GM19324 (cell line): ENCODE results near the gene SIPA1.
"Not testable (repeated sequence)": the region's sequence is repeated elsewhere in the genome, so short reads cannot be mapped to it uniquely, and the experiment has no call there.

Experiments
- ATAC-seq: cut with Tn5 transposase; IDR thresholded peaks from one replicate; pipeline ENCODE4 v1.9.1; 2021; ENCODE audit warnings: mild to moderate bottlenecking, moderate library complexity; ENCODE audit not compliant: unreplicated experiment, low FRiP score

SIPA1 gene

DNA sequence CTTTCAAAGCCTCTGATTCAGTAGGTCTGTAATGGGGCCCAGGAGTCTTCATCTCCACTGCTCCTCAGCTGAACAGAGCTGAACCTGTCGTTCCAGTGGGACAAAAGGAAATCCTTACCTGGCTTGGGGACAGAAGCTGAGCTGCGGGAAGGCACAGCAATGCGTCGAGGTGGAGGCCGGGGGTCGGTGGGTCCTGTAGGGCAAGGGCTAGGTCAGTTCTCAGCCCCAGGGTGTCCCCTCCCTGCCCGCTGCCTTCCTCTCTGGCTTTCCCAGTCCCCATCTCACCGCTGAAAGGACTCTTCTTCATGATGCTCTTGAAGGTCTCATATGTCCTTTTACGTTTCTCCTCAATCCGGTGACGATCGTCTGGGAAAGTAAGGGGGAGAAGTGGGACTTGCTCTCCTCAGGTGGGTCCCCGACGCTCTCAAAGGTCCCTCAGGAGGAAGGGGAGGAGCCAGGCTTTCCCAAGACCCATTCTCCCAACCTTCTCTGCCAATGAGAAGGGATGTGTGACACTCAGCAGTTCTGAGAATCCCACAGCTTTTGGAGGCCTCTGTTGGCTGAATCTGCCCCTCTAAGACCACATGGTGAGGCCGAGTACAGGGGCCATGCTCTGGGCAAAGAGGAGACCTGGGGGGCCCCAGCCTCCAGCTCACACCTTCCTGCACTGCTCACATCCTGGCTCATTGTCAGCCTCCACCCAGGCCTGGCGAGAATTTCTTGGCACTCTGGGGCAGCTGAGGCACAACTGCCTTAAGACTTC lies 17.9 kb downstream of the SIPA1 start:
- ATAC-seq = no peak

DNA sequence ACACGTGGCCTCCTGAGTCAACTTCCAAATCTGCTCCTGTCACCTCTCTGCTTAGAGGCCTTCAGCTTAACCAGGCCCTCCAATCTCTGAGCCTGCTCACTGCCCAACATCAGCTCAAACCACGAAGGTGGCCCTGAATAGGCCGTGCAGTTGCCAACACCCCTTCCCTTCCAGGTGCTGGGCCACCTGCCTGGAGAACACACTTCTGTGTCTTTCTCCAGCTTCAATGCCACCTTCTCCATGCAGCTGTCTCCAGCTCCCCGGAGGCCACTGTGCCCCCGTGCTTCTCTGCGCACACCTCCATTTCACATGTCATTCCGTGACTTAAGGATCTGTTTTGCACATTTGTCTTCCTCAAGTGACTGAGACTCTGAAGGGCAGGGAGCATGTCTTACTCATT lies 19.5 kb downstream of the SIPA1 start:
- ATAC-seq = no peak

DNA sequence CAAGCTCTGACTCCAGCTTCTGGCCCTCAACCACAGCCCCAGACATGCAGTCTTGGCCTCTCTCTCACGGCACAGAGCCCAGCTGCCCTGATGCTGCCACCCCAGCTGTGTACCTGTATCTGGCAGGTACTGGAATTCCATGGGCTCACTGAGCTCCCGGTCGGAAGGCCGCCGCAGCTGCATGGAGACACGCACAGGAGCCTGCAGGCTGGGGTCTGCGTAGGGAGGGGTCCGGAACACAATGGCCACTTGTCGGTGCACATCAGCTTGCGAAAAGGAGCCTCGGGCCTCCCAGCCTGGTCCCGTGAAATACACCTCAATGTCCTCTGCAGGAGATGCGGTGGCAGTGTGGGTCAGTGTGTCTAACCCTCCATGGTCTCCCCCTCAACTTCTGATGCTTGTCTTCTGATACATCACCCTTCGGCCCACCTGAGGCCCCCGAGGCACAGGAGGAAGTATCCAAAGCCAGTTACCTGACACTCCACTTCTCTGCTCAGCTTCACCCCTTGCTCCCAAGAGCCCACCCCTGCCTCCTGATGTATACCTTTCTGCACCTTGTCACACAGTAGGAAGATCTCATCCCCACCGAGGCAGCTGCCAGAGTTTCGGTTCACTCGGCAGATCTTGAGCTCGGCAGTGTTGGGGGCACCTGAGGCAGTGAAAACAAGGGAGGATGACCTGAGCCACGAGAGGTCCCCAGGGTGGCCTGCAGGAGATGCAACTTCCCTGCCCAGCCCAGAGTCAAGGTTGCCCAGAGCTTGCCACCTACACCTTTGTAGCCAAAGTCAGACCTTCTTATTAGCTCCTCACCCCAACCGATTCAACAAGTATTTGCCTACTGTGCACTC lies 20.5 kb downstream of the SIPA1 start:
- no peak for ATAC-seq

GRCh38 chr11:65660038-65660437 lies 22.1 kb downstream of the SIPA1 start:
- no peak for ATAC-seq

- not testable (repeated sequence) for ATAC-seq
Observed at GRCh38 chr11:65660908-65661307, 23.0 kb downstream of the SIPA1 start.

GRCh38 chr11:65661599-65662246 lies 23.8 kb downstream of the SIPA1 start:
- no peak for ATAC-seq

DNA sequence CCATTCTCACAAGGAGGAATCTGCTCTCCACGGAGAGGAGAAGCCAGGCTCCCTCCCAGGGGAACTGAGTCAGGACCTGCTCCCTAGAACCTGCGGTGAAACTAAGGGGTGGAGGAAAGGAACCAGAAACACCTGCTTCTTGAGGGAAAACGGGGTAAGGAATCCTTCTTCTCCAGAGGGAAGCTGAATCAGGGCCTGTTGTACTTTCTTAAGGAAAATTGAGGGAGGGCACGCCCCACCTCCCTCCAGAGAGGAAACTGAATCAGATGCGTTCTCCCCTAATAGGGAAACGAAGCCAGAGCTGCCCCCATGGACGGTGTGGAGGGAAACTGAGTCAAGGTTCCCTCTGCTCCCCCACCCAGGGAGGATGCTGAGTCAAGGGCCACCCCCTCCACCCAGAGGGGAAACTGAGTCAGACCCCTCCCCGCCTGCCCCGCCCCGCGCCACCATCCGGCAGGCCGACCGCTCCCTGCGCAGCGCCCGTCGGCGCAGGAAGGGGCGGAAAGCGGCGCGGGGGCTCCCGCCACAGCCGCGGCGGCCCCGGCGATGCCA lies 24.4 kb downstream of the SIPA1 start:
- ATAC-seq = no peak

GRCh38 chr11:65662799-65663638 lies 25.1 kb downstream of the SIPA1 start, which contains the start of gene RELA:
Gene RELA, minus strand, starts transcription at chr11:65662916. Its CDS starts 84 bp downstream, at chr11:65662832.
- peak; percentile 82 for ATAC-seq

- ATAC-seq = no peak
Observed at GRCh38 chr11:65663639-65664200, 25.8 kb downstream of the SIPA1 start.

GRCh38 chr11:65672180-65672860 lies 34.4 kb downstream of the SIPA1 start:
- ATAC-seq = no peak

- ATAC-seq = no peak
Observed at GRCh38 chr11:65672982-65673381, 35.1 kb downstream of the SIPA1 start.

DNA sequence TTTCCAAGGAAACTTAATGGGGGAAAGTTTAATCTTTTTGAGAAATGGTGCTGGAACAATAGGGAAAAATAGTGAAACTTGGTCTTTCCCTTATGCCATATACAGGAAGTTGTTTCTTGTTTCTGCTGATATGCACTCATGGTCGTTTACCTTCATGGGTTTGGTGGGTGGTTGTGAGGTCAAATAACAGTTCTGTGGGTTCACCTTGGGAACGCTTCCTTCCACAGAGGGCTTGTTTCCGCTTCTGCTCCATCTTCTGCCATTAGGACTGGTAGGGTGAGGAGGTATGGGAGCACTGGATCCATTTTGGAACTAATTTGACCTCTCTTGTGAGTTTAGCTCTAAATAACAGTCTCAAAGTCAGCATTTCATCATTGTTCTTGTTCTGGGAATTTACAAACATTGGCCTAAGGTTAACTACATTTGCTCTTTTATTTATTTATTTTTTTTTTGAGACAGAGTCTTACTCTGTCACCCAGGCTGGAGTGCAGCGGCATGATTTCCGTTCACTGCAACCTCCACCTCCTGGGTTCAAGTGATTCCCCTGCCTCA lies 42.4 kb downstream of the SIPA1 start:
- ATAC-seq = no peak

DNA sequence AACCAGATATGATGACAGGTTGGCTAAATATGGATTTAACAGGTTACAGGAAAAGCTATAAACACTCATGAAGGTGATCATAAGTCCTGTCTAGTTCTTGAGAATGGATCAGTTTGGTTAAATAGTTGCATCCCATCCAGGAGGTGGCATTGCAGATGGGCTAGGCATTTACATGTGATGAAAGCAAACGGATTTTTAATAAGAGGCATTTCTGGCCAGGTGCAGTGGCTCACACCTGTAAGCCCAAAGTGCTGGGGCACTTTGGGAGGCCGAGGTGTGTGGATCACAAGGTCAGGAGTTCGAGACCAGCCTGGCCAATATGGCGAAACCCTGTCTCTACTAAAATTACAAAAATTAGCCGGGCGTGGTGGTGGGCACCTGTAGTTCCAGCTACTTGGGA lies 45.6 kb downstream of the SIPA1 start:
- not testable (repeated sequence) for ATAC-seq

DNA sequence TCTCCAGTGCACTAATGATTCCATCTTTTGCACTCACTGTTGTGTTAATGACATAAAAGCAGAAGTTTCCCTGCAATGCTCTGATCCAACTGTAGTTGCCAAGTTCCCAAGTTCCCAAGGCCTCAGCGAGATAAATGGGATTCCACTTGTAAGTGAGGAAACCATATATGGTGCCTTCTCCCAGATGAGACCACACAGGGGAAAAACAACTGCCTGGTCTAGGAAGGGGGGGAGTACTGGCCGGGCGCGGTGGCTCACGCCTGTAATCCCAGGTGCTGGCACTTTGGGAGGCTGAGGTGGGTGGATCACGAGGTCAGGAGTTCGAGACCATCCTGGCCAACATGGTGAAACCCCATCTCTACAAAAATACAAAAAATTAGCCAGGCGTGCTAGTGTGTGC lies 48.1 kb downstream of the SIPA1 start:
- ATAC-seq = no peak

DNA sequence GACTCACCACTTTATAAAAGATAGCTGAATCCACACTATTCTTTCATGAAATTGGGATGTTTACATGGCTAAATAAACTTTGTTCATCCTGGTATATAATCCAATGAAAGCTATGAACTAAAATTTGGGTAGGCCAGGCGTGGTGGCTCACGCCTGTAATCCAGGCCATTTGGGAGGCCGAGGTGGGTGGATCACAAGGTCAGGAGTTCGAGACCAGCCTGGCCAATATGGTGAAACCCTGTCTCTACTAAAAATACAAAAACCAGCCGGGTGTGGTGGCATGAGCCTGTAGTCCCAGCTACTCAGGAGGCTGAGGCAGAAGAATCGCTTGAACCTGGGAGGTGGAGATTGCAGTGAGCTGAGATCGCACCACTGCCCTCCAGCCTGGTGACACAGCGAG lies 53.9 kb downstream of the SIPA1 start:
- not testable (repeated sequence) for ATAC-seq

DNA sequence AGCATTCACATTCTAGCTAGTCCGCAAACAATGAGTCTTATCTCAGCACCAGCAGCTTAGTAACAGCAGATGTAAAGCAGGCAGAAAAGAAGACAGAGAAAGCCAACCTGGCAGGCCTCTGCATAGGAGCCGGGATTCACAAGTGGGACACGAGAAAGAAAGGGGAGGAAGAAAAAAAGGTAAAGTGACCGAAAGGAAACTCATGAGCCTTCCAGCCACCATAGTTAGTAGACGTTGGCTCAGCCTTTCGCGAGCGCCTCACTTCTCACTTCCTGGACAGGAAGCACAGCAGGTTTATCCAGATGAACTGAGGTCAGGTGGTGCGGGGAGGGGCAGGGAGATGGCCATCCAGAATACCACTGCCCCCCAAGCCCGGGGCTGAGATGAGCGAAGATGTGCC lies 54.5 kb downstream of the SIPA1 start:
- ATAC-seq = no peak

GRCh38 chr11:65695459-65696241 lies 57.7 kb downstream of the SIPA1 start:
- no peak for ATAC-seq
